GM12878 (cell line): ENCODE results near the gene ARHGAP32. TPM values are rescaled to one million over a fixed set of nuclear protein-coding genes. Genes with fewer than 3 reads are reported as not detected.

Experiments
- ATAC-seq: fragments of 200-7000 bp; cut with Tn5 transposase; 3 replicates; pipeline ENCODE4 v1.9.1; 2020; ENCODE audit warnings: mild to moderate bottlenecking, moderate library complexity
- BruUV-seq: library from RNA; stranded (reverse); fragments of 400-500 nt; replicated peaks from 2 replicates; lab custom pipeline; 2021; lab: Mats Ljungman, UMichigan
- CTCF ChIA-PET: fragments of 300-600 bp; sonication (Branson Sonifier 250); formaldehyde crosslinking; extraction: SDS; loops from one replicate; lab custom pipeline; 2021; ENCODE audit warnings: inconsistent platforms; lab: Yijun Ruan, JAX
- POLR2A ChIA-PET: fragments of 350-600 bp; formaldehyde crosslinking; extraction: SDS; loops from one replicate; lab custom pipeline; 2021; ENCODE audit warnings: inconsistent platforms; lab: Charles Lee
- RAD21 ChIA-PET: fragments of 300-600 bp; sonication (Branson Sonifier 250); formaldehyde crosslinking; loops from one replicate; lab custom pipeline; 2023; ENCODE audit warnings: antibody characterized with exemption; ENCODE audit not compliant: unreplicated experiment; lab: Charles Lee
- SMC1A ChIA-PET: fragments of 300-600 bp; sonication (Branson Sonifier 250); formaldehyde crosslinking; loops from one replicate; lab custom pipeline; 2023; ENCODE audit not compliant: unreplicated experiment, uncharacterized antibody; lab: Charles Lee
- DNase-seq: peaks from one replicate; pipeline ENCODE4 v3.0.0-alpha.2; 2011; ENCODE audit warnings: low read depth, low spot score
- FAIRE-seq: peaks from 3 replicates; lab custom pipeline; 2011; peaks lifted over from hg19 to GRCh38; lab: Jason Lieb, UNC
- H2AFZ ChIP-seq: 2 replicates; pipeline ENCODE4 v1.6.0; 2011; ENCODE audit warnings: low read depth, low read length, control low read depth; ENCODE audit not compliant: control insufficient read depth
- H3K27ac ChIP-seq: 2 replicates; pipeline ENCODE4 v1.5.1; 2011; ENCODE audit warnings: control low read depth; ENCODE audit not compliant: control insufficient read depth, insufficient read depth
- H3K27me3 ChIP-seq, 2 experiments: replicated peaks in 1 of 2; 2 replicates each; pipeline versions ENCODE4 v1.6.0 to v1.6.1; 2011; ENCODE audit warnings: low read length in 1 of 2; ENCODE audit not compliant: control insufficient read depth in 2 of 2, insufficient read depth in 2 of 2
- H3K36me3 ChIP-seq, 2 experiments: 2 replicates each; pipeline ENCODE4 v1.5.1; 2011; ENCODE audit warnings: low read length in 1 of 2; ENCODE audit not compliant: control insufficient read depth in 2 of 2, insufficient read depth in 2 of 2
- H3K4me1 ChIP-seq: 2 replicates; pipeline ENCODE4 v1.6.1; 2011; ENCODE audit warnings: mild to moderate bottlenecking, low read length, moderate library complexity, mixed read lengths; ENCODE audit not compliant: control insufficient read depth, insufficient read depth
- H3K4me2 ChIP-seq: 2 replicates; pipeline ENCODE4 v1.6.0; 2011; ENCODE audit warnings: control low read depth; ENCODE audit not compliant: control insufficient read depth, insufficient read depth
- H3K4me3 ChIP-seq: fragments of 200-600 bp; sonication (generic); 2 replicates; pipeline ENCODE4 v1.5.1; 2016
- H3K79me2 ChIP-seq: 2 replicates; pipeline ENCODE4 v1.6.0; 2011; ENCODE audit warnings: low read length; ENCODE audit not compliant: control insufficient read depth, insufficient read depth
- H3K9ac ChIP-seq: 2 replicates; pipeline ENCODE4 v1.8.0; 2011; ENCODE audit warnings: low read length, control low read depth, mixed read lengths; ENCODE audit not compliant: control insufficient read depth, insufficient read depth
- H3K9me3 ChIP-seq: replicated peaks from 3 replicates; pipeline ENCODE4 v1.5.1; 2011; ENCODE audit warnings: mild to moderate bottlenecking, low read length; ENCODE audit not compliant: control insufficient read depth, insufficient read depth
- H4K20me1 ChIP-seq: 2 replicates; pipeline ENCODE4 v1.6.0; 2011; ENCODE audit not compliant: control insufficient read depth, insufficient read depth
- ATF7 ChIP-seq: fragments of 450-650 bp; IDR thresholded peaks from 2 replicates; pipeline ENCODE4 v1.6.1; 2016; ENCODE audit warnings: low read depth, mild to moderate bottlenecking
- BCL3 ChIP-seq: IDR thresholded peaks from 2 replicates; pipeline ENCODE4 v1.6.1; 2011; ENCODE audit warnings: borderline replicate concordance, low read depth, mild to moderate bottlenecking, moderate library complexity, low read length; ENCODE audit not compliant: insufficient read depth, poor library complexity, severe bottlenecking
- CEBPB ChIP-seq, 2 experiments: fragments of 150-350 bp in 1 of 2; IDR thresholded peaks; 2 replicates each; pipeline ENCODE4 v1.6.1; 2012 to 2014; ENCODE audit warnings: low read depth in 2 of 2, low read length in 2 of 2, borderline replicate concordance in 1 of 2, inconsistent platforms in 1 of 2
- EED ChIP-seq: sonication (generic); IDR thresholded peaks from 2 replicates; pipeline ENCODE4 v1.6.1; 2016; ENCODE audit warnings: antibody characterized with exemption, low read depth
- EP300 ChIP-seq, 2 experiments: fragments of 150-350 bp in 1 of 2; IDR thresholded peaks; 2 replicates each; pipeline ENCODE4 v1.6.1; 2011 to 2012; ENCODE audit warnings: low read depth in 2 of 2, low read length in 2 of 2, borderline replicate concordance in 1 of 2, improper control_type of control experiment in 1 of 2, inconsistent platforms in 1 of 2; ENCODE audit not compliant: control insufficient read depth in 1 of 2
- MTA3 ChIP-seq: IDR thresholded peaks from 2 replicates; pipeline ENCODE4 v1.6.1; 2012; ENCODE audit warnings: low read length, inconsistent platforms, borderline replicate concordance
- MYC ChIP-seq: IDR thresholded peaks from 2 replicates; pipeline ENCODE4 v1.6.1; 2011; ENCODE audit warnings: mild to moderate bottlenecking, low read length, moderate library complexity, inconsistent platforms; ENCODE audit not compliant: insufficient read depth, insufficient replicate concordance, insufficient read length, severe bottlenecking
- NBN ChIP-seq: fragments of 450-650 bp; IDR thresholded peaks from 2 replicates; pipeline ENCODE4 v1.6.1; 2016
- NFIC ChIP-seq: IDR thresholded peaks from 2 replicates; pipeline ENCODE4 v1.6.1; 2012; ENCODE audit warnings: low read depth, mild to moderate bottlenecking, inconsistent platforms, low read length, moderate library complexity
- NR2C2 ChIP-seq: IDR thresholded peaks from 2 replicates; pipeline ENCODE4 v1.6.1; 2011; ENCODE audit warnings: borderline replicate concordance, low read depth; ENCODE audit not compliant: control insufficient read depth, insufficient read length
- POLR2AphosphoS2 ChIP-seq: IDR thresholded peaks from 2 replicates; pipeline ENCODE4 v1.6.1; 2011; ENCODE audit warnings: low read depth, mild to moderate bottlenecking, low read length, improper control_type of control experiment, moderate library complexity
- SMAD1 ChIP-seq: fragments of 450-650 bp; IDR thresholded peaks from 2 replicates; pipeline ENCODE4 v1.6.1; 2018; ENCODE audit warnings: mild to moderate bottlenecking, low read depth; ENCODE audit not compliant: partially characterized antibody
- USF2 ChIP-seq: IDR thresholded peaks from 2 replicates; pipeline ENCODE4 v1.6.1; 2011; ENCODE audit warnings: low read depth, low read length, improper control_type of control experiment, borderline replicate concordance
- YBX1 ChIP-seq: fragments of 450-650 bp; IDR thresholded peaks from 2 replicates; pipeline ENCODE4 v1.6.1; 2016; ENCODE audit warnings: antibody characterized with exemption
- ZNF274 ChIP-seq: IDR thresholded peaks from one replicate; pipeline ENCODE4 v1.8.0; 2011; ENCODE audit not compliant: insufficient read length, insufficient read depth
- ZNF622 ChIP-seq: fragments of 450-650 bp; IDR thresholded peaks from 2 replicates; pipeline ENCODE4 v1.6.1; 2017; ENCODE audit warnings: mild to moderate bottlenecking, inconsistent platforms
- ZZZ3 ChIP-seq: IDR thresholded peaks from 2 replicates; pipeline ENCODE4 v1.6.1; 2011; ENCODE audit warnings: low read depth; ENCODE audit not compliant: control insufficient read depth, insufficient read length
- WGBS: methylation state at CpG from one replicate; pipeline ENCODE4 v1.1.6; 2016; ENCODE audit warnings: low lambda C conversion rate; ENCODE audit not compliant: insufficient replicate concordance, insufficient coverage; ENCODE audit errors: missing lambda C conversion rate; 5-methylcytosine and 5-hydroxymethylcytosine counted together
- in situ Hi-C: fragments of 300-500 bp; cut with MboI; formaldehyde crosslinking; loops from 9 replicates; pipeline ENCODE4 v1.14.3; 2018; ENCODE audit warnings: mixed read lengths
- intact Hi-C: fragments of 100-400 bp; cut with micrococcal nuclease; formaldehyde crosslinking; loops from one replicate; pipeline ENCODE4 v1.14.2; 2022; ENCODE audit not compliant: unreplicated experiment
- polyA plus RNA-seq, 11 experiments: library from polyadenylated mRNA; depleted of rRNA in 4 of 11; unstranded in 6 of 11; stranded (reverse) in 5 of 11; fragments of >200 nt; fragmentation: Nextera tagmentation in 4 of 11; fragmentation: Illumina TruSeq in 1 of 11; extraction: Ambion mirVana in 4 of 11; extraction: Trizol in 1 of 11; gene quantifications; 1 replicate in 1 of 11; 2 replicates in 10 of 11; pipeline versions ENCODE4 v1.2.1 to v1.2.3, GENCODE V29; 2011 to 2016; ENCODE audit warnings: inconsistent platforms in 2 of 11, missing spikeins in 2 of 11, low read depth in 1 of 11
- total RNA-seq, 4 experiments: library from RNA; depleted of rRNA in 3 of 4; stranded (reverse); fragments of >200 nt in 3 of 4; fragmentation: Illumina TruSeq in 1 of 4; extraction: Trizol in 1 of 4; gene quantifications; 2 replicates each; pipeline versions ENCODE4 v1.2.1 to v1.2.3, GENCODE V29; 2013 to 2021
- TF ChIP-seq, protein P1 (sequence below): fragments of 450-650 bp; IDR thresholded peaks from 2 replicates; pipeline ENCODE4 v1.6.1; 2017; ENCODE audit warnings: antibody characterized with exemption, mild to moderate bottlenecking, moderate library complexity

The ARHGAP32 gene
- total and polyA plus RNA-seq, 10 of the 15 experiments (the other 5 are each of a cell fraction or from before 2014, with no cell fraction given), result under 0.01 to 0.46 (median 0.12) TPM; not detected in 1

DNA sequence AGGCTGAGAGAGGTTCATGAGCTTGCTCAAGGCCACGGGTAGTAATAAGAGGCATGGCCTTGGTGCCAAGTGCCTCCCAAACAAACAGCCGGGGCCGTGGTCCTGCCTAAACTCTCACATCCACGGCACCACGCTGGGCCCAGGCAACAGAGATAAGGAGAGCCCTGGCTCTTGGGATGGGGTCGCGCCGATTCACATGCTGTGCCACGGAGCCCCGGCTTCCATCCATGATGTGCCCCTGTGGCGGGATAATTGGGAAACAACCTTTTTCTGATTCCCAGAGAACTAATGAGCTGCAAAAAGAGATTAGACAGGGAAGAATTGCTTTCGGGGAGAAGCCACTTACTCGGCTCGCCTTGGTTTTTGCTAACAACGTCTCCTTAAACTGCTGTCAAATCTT, 271.5 kb downstream of the ARHGAP32 start:
- no peak for DNase-seq
- Histone ChIP-seq H3K4me2 (no peak overlapping the region), H3K9ac (no peak overlapping the region), H3K9me3 (no peaks in the 10 kb centered on the region), H3K4me1 (no peaks in the 10 kb centered on the region), H3K27me3 (no peaks in the 10 kb centered on the region), H3K36me3 (no peaks in the 10 kb centered on the region), H3K27ac (no peak overlapping the region), H3K79me2 (no peaks in the 10 kb centered on the region), H2AFZ (no peak overlapping the region), H3K4me3 (no peak overlapping the region), H4K20me1 (no peaks in the 10 kb centered on the region)
- no TSS peak for BruUV-seq
- no peak for FAIRE-seq
- SMC1A ChIA-PET, result no interaction called here
- intact Hi-C loops, result no loop called here
- no peak for TF ChIP-seq MTA3
- no peak for TF ChIP-seq NBN
- no peak for TF ChIP-seq BCL3
- no peak for TF ChIP-seq EP300 (IDR thresholded peaks at IDR 0.05; ENCODE audit: borderline replicate concordance in 1 of 2, control insufficient read depth in 1 of 2, low read depth in 2 of 2, low read length in 2 of 2)
- no peak for TF ChIP-seq NR2C2
- no peak for TF ChIP-seq POLR2AphosphoS2
- no peak for TF ChIP-seq SMAD1
- TF ChIP-seq EED, result no peak
- no peak for TF ChIP-seq CEBPB (IDR thresholded peaks at IDR 0.05; ENCODE audit: borderline replicate concordance in 1 of 2, low read depth in 2 of 2, low read length in 2 of 2)
- no peak for TF ChIP-seq YBX1
- TF ChIP-seq USF2, result no peak
- no peak for TF ChIP-seq ZZZ3
- no peak for TF ChIP-seq ATF7
- TF ChIP-seq ZNF274, result no peak
- TF ChIP-seq, protein P1, sequence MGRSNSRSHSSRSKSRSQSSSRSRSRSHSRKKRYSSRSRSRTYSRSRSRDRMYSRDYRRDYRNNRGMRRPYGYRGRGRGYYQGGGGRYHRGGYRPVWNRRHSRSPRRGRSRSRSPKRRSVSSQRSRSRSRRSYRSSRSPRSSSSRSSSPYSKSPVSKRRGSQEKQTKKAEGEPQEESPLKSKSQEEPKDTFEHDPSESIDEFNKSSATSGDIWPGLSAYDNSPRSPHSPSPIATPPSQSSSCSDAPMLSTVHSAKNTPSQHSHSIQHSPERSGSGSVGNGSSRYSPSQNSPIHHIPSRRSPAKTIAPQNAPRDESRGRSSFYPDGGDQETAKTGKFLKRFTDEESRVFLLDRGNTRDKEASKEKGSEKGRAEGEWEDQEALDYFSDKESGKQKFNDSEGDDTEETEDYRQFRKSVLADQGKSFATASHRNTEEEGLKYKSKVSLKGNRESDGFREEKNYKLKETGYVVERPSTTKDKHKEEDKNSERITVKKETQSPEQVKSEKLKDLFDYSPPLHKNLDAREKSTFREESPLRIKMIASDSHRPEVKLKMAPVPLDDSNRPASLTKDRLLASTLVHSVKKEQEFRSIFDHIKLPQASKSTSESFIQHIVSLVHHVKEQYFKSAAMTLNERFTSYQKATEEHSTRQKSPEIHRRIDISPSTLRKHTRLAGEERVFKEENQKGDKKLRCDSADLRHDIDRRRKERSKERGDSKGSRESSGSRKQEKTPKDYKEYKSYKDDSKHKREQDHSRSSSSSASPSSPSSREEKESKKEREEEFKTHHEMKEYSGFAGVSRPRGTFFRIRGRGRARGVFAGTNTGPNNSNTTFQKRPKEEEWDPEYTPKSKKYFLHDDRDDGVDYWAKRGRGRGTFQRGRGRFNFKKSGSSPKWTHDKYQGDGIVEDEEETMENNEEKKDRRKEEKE, result no peak
- no peak for TF ChIP-seq ZNF622
- TF ChIP-seq NFIC, result no peak
- TF ChIP-seq MYC, result no peak
- RAD21 ChIA-PET, result no interaction called here
- no peak for ATAC-seq
- WGBS, result 80% methylated on average over 14 of the region's 15 CpGs
- POLR2A ChIA-PET, result no interaction called here
- CTCF ChIA-PET, result interaction anchor here (1.8 to 2.6 kb wide), 3 partner anchors 15 to 36 kb away, joined by 4 to 14 read pairs (median 7); no protein-coding TSS in a partner anchor
- in situ Hi-C loops, result no loop called here
